ENCODE measurements around the gene DNTT. TPM values are rescaled to one million over a fixed set of nuclear protein-coding genes. Genes with fewer than 3 reads are reported as not detected.

Gene DNTT
- total RNA-seq, 1 donor from 2014 or later, result not detected

DNA sequence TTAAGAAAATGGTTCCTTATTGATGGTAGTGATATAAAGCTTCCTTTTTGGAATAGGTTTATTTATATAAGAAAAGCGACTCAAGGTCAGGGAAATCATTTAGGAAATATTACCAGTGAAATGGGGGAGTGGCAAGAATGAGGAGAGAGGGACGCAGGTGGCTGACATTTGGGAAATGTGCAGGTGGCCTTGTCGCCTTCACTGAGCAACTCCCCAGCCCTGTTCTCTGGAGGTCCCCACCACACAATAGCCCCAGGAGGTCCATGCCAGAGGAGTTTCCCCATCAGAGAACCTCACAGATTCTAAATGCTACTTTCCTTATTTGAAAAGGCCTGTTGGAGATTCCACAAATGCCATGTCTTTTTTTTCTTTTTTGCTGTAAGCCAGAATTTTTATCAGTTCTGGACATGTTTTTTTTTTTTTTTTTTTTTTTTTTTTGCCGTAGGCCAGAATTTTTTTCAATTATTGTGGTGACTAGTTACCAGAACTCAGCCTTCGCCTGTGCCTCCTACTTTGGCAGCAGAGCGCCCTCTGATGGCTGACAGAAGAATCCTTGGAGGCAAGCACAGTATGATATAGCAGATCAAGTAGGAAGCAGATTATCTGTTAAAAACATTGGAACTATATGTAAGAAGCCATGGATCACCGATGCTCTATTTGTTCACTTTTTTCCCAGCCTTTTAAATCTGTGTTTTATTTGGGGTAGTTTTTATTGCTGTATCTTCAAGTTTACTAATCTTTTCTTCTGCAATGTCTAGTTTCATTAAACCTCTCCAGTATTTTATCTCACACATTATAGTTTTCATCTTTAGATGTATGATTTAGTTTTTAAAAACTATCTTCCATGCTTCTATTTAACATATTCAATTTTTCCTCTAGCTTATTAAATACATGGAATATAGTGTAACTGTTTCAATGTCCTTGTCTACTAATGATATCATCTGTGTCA is 36.0 kb downstream of the DNTT start:
- peaks cover under 1% of the 10 kb centered on the region for H3K36me3 Mint-ChIP-seq (ENCODE audit: unreplicated experiment)
- no peaks in the 10 kb centered on the region for H3K9me3 Mint-ChIP-seq (ENCODE audit: unreplicated experiment)
- peak; percentile 80 for DNase-seq
- no peak overlapping the region for H3K27ac Mint-ChIP-seq (ENCODE audit: unreplicated experiment)
- H3K4me1 Mint-ChIP-seq (ENCODE audit: low read depth, unreplicated experiment), result no peaks in the 10 kb centered on the region
- no peak overlapping the region for H3K4me3 Mint-ChIP-seq (ENCODE audit: unreplicated experiment)
- TF ChIP-seq, protein P1, sequence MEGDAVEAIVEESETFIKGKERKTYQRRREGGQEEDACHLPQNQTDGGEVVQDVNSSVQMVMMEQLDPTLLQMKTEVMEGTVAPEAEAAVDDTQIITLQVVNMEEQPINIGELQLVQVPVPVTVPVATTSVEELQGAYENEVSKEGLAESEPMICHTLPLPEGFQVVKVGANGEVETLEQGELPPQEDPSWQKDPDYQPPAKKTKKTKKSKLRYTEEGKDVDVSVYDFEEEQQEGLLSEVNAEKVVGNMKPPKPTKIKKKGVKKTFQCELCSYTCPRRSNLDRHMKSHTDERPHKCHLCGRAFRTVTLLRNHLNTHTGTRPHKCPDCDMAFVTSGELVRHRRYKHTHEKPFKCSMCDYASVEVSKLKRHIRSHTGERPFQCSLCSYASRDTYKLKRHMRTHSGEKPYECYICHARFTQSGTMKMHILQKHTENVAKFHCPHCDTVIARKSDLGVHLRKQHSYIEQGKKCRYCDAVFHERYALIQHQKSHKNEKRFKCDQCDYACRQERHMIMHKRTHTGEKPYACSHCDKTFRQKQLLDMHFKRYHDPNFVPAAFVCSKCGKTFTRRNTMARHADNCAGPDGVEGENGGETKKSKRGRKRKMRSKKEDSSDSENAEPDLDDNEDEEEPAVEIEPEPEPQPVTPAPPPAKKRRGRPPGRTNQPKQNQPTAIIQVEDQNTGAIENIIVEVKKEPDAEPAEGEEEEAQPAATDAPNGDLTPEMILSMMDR (IDR thresholded peaks at IDR 0.05; ENCODE audit: partially characterized antibody, unreplicated experiment), result peak; percentile 71
- H3K27me3 Mint-ChIP-seq (ENCODE audit: unreplicated experiment), result no peaks in the 10 kb centered on the region

DNA sequence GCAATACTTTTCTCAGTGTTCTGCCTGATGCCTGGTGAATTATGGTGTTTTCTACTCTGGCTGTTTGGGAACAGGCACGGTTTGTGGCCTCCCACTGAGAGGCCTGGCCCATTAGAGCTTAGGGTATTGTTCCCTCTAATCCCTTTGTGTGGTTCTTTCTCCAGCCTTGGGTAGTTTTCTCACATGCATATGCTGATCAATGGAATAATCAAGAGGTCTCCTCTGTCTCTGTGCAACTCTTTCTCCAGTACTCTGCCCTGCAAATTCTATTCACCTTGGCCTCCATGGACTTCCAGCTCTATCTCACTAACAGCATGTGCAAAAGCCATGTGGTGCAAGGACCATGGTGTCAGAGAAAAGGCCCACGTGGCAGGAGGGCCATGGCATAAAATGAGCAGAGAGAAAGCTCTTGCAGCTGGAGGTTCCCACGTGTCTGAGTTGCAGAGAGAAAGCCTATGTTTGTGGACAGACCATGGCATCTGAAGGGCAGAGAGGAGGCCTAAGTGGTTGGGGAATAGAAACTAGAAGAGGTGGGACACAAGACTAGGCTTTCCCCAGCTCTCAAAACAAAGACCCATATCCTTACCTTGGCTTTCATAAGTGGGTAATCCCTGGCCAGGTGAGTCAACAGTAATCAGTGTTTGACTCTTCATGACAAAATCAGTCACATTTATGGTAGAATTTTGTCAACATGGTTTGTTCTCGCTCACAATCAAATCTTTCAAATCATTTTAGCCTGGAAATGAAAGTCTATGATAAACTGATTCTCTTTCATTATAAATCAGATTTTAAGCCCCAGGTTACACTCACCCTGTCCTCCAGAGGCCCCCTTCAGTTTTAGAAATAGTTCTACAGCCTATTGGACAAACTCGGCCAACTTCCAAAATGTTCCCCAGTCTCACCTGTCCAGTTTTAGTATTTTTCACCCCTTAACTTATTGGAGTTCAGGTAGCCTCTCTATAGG is 37.3 kb downstream of the DNTT start:
- H3K9me3 Mint-ChIP-seq (ENCODE audit: unreplicated experiment), result peaks cover 1% of the 10 kb centered on the region
- no peaks in the 10 kb centered on the region for H3K4me1 Mint-ChIP-seq (ENCODE audit: low read depth, unreplicated experiment)
- H3K36me3 Mint-ChIP-seq (ENCODE audit: unreplicated experiment), result peaks cover 12% of the 10 kb centered on the region
- H3K27ac Mint-ChIP-seq (ENCODE audit: unreplicated experiment), result no peak overlapping the region
- TF ChIP-seq, protein P1 (IDR thresholded peaks at IDR 0.05; ENCODE audit: partially characterized antibody, unreplicated experiment), result no peak
- no peak for DNase-seq
- H3K4me3 Mint-ChIP-seq (ENCODE audit: unreplicated experiment), result no peak overlapping the region
- no peaks in the 10 kb centered on the region for H3K27me3 Mint-ChIP-seq (ENCODE audit: unreplicated experiment)

DNA sequence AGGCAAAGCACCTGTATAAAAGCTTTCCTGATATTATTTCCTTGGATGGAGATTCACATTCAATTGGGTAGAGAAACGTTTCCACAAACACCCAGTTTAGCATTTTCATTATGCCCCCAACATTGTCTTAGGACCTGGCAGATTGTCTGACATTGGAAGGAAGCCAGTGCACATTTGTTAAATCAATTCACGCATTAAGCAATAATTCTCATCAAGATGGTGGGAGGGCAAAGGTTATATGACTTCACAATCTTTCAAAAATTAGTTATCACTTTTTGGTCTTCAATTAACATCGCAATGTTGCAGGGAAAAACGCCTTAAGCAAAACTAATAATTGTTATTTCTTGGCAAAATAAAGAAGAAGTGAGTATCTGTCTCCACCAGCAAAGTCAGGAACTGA is 38.2 kb downstream of the DNTT start:
- Mint-ChIP-seq H3K36me3 (ENCODE audit: unreplicated experiment) (peaks cover 13% of the 10 kb centered on the region), H3K9me3 (ENCODE audit: unreplicated experiment) (peaks cover 1% of the 10 kb centered on the region), H3K27ac (ENCODE audit: unreplicated experiment) (no peak overlapping the region), H3K4me1 (ENCODE audit: low read depth, unreplicated experiment) (no peaks in the 10 kb centered on the region), H3K27me3 (ENCODE audit: unreplicated experiment) (no peaks in the 10 kb centered on the region), H3K4me3 (ENCODE audit: unreplicated experiment) (no peak overlapping the region)
- TF ChIP-seq, protein P1 (IDR thresholded peaks at IDR 0.05; ENCODE audit: partially characterized antibody, unreplicated experiment), result no peak
- DNase-seq, result no peak

DNA sequence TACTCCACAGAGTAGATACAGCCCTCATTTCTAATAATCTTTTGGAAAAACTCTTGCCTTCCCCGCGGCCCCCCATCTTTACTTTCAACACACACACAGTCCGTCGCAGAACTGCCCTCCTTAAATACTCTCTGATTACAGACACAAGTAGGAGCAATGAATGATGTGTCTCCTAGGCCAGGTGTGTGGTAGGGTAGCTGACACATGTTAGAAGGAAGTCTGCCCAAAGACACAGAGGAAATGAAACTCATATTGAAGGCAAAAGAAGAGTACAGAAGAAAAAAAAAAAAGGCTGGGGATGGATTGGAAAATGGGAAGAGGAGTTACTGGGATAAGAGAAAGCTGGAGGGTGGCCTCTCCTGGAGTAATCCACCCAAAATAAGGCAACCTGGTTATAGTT is 39.9 kb downstream of the DNTT start:
- Mint-ChIP-seq H3K9me3 (ENCODE audit: unreplicated experiment) (peaks cover 1% of the 10 kb centered on the region), H3K27me3 (ENCODE audit: unreplicated experiment) (no peaks in the 10 kb centered on the region), H3K4me3 (ENCODE audit: unreplicated experiment) (no peak overlapping the region), H3K27ac (ENCODE audit: unreplicated experiment) (no peak overlapping the region), H3K4me1 (ENCODE audit: low read depth, unreplicated experiment) (no peaks in the 10 kb centered on the region), H3K36me3 (ENCODE audit: unreplicated experiment) (peaks cover 13% of the 10 kb centered on the region)
- TF ChIP-seq, protein P1 (IDR thresholded peaks at IDR 0.05; ENCODE audit: partially characterized antibody, unreplicated experiment), result no peak
- no peak for DNase-seq

Measured in glutamatergic neuron (in vitro differentiated cells).